H7 (cell line): ENCODE data around the gene UQCRQ. TPM values are rescaled to one million over a fixed set of nuclear protein-coding genes. Genes with fewer than 3 reads are reported as not detected.

ENCODE experiments used
- DNase-seq: peaks from one replicate; pipeline ENCODE4 v3.0.0; 2012
- H3K27me3 ChIP-seq: 2 replicates; pipeline ENCODE4 v1.6.0; 2011; ENCODE audit warnings: mild to moderate bottlenecking, low read length; ENCODE audit not compliant: control insufficient read depth, insufficient read depth
- H3K36me3 ChIP-seq: replicated peaks from 2 replicates; pipeline ENCODE4 v1.5.1; 2011; ENCODE audit warnings: low read length; ENCODE audit not compliant: control insufficient read depth, insufficient read depth
- H3K4me3 ChIP-seq: 2 replicates; pipeline ENCODE4 v1.5.1; 2011; ENCODE audit warnings: low read depth, mild to moderate bottlenecking, control low read depth, low read length, moderate library complexity; ENCODE audit not compliant: insufficient read depth
- total RNA-seq: library from RNA; depleted of rRNA; stranded (reverse); fragments of >200 nt; shearing (Covaris generic); gene quantifications from 2 replicates; pipeline ENCODE4 v1.2.3, GENCODE V29; 2014

Gene UQCRQ
- total RNA-seq, 1 experiment from 2014 or later, result 137 TPM

- Histone ChIP-seq H3K36me3 (peaks cover 8% of the 10 kb centered on the region), H3K4me3 (no peak overlapping the region), H3K27me3 (no peaks in the 10 kb centered on the region)
- no peak for DNase-seq
These were observed 4.4 kb downstream of the UQCRQ start for GRCh38 chr5:132870801-132871200.

- H3K36me3 ChIP-seq, result peaks cover 9% of the 10 kb centered on the region
These were observed 5.2 kb downstream of the UQCRQ start for GRCh38 chr5:132871459-132872284.

GRCh38 chr5:132872788-132873118 lies 6.3 kb downstream of the UQCRQ start:
- Histone ChIP-seq H3K27me3 (no peaks in the 10 kb centered on the region), H3K4me3 (no peak overlapping the region), H3K36me3 (peaks cover 6% of the 10 kb centered on the region)
- DNase-seq, result no peak

More at GRCh38 chr5:132871459-132872284, 5.2 kb downstream of the UQCRQ start:
- no peak for DNase-seq
- H3K27me3 ChIP-seq, result no peaks in the 10 kb centered on the region
- H3K4me3 ChIP-seq, result no peak overlapping the region

- peaks cover 5% of the 10 kb centered on the region for H3K36me3 ChIP-seq
- DNase-seq, result no peak
These were observed 6.9 kb downstream of the UQCRQ start, which contains the start of gene LEAP2 for GRCh38 chr5:132873119-132873929. LEAP2 (plus strand) TSS chr5:132873668; CDS start chr5:132873695, 27 bp downstream.

GRCh38 chr5:132873930-132874271 lies 7.5 kb downstream of the UQCRQ start:
- H3K36me3 ChIP-seq, result peaks cover 3% of the 10 kb centered on the region
- no peak for DNase-seq
- H3K4me3 ChIP-seq, result no peak overlapping the region
- no peaks in the 10 kb centered on the region for H3K27me3 ChIP-seq

More at GRCh38 chr5:132873119-132873929, 6.9 kb downstream of the UQCRQ start, which contains the start of gene LEAP2:
- Histone ChIP-seq H3K27me3 (no peaks in the 10 kb centered on the region), H3K4me3 (no peak within 1 kb of the TSS)

- no peak for DNase-seq
- Histone ChIP-seq H3K4me3 (no peak overlapping the region), H3K27me3 (no peaks in the 10 kb centered on the region), H3K36me3 (peaks cover 9% of the 10 kb centered on the region)
These were observed 9.7 kb downstream of the UQCRQ start for GRCh38 chr5:132876020-132876759.

- H3K36me3 ChIP-seq, result peaks cover 13% of the 10 kb centered on the region
- no peaks in the 10 kb centered on the region for H3K27me3 ChIP-seq
- H3K4me3 ChIP-seq, result no peak overlapping the region
- no peak for DNase-seq
These were observed 11.0 kb downstream of the UQCRQ start for GRCh38 chr5:132877466-132877865.

- Histone ChIP-seq H3K27me3 (no peaks in the 10 kb centered on the region), H3K4me3 (no peak overlapping the region), H3K36me3 (peaks cover 13% of the 10 kb centered on the region)
- no peak for DNase-seq
These were observed 11.5 kb downstream of the UQCRQ start for GRCh38 chr5:132877938-132878337.

- no peaks in the 10 kb centered on the region for H3K27me3 ChIP-seq
- DNase-seq, result no peak
- no peak overlapping the region for H3K4me3 ChIP-seq
- H3K36me3 ChIP-seq, result peaks cover 30% of the 10 kb centered on the region
These were observed 16.9 kb downstream of the UQCRQ start for GRCh38 chr5:132883261-132883834.

GRCh38 chr5:132884548-132884947 lies 18.1 kb downstream of the UQCRQ start:
- DNase-seq, result no peak
- Histone ChIP-seq H3K4me3 (no peak overlapping the region), H3K27me3 (no peaks in the 10 kb centered on the region), H3K36me3 (peaks cover 30% of the 10 kb centered on the region)

- Histone ChIP-seq H3K4me3 (no peak overlapping the region), H3K36me3 (peaks cover 26% of the 10 kb centered on the region), H3K27me3 (no peaks in the 10 kb centered on the region)
- DNase-seq, result no peak
These were observed 19.8 kb downstream of the UQCRQ start for GRCh38 chr5:132886064-132886823.

GRCh38 chr5:132887283-132887682 lies 20.8 kb downstream of the UQCRQ start:
- Histone ChIP-seq H3K4me3 (no peak overlapping the region), H3K36me3 (peaks cover 28% of the 10 kb centered on the region), H3K27me3 (no peaks in the 10 kb centered on the region)
- no peak for DNase-seq

- Histone ChIP-seq H3K27me3 (no peaks in the 10 kb centered on the region), H3K4me3 (no peak overlapping the region), H3K36me3 (peaks cover 26% of the 10 kb centered on the region)
- DNase-seq, result no peak
These were observed 23.1 kb downstream of the UQCRQ start for GRCh38 chr5:132889501-132889900.

GRCh38 chr5:132890817-132891216 lies 24.4 kb downstream of the UQCRQ start:
- peaks cover 31% of the 10 kb centered on the region for H3K36me3 ChIP-seq
- H3K4me3 ChIP-seq, result no peak overlapping the region
- no peak for DNase-seq
- no peaks in the 10 kb centered on the region for H3K27me3 ChIP-seq
